ENCODE results near the gene SYT9. TPM values are rescaled to one million over a fixed set of nuclear protein-coding genes. Genes with fewer than 3 reads are reported as not detected.

SYT9 gene
- polyA plus RNA-seq, 1 donor from 2014 or later, result 2.3 TPM

- no peak overlapping the region for H3K27ac ChIP-seq (ENCODE audit: low read length)
- TF ChIP-seq, protein P1, sequence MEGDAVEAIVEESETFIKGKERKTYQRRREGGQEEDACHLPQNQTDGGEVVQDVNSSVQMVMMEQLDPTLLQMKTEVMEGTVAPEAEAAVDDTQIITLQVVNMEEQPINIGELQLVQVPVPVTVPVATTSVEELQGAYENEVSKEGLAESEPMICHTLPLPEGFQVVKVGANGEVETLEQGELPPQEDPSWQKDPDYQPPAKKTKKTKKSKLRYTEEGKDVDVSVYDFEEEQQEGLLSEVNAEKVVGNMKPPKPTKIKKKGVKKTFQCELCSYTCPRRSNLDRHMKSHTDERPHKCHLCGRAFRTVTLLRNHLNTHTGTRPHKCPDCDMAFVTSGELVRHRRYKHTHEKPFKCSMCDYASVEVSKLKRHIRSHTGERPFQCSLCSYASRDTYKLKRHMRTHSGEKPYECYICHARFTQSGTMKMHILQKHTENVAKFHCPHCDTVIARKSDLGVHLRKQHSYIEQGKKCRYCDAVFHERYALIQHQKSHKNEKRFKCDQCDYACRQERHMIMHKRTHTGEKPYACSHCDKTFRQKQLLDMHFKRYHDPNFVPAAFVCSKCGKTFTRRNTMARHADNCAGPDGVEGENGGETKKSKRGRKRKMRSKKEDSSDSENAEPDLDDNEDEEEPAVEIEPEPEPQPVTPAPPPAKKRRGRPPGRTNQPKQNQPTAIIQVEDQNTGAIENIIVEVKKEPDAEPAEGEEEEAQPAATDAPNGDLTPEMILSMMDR (IDR thresholded peaks at IDR 0.05; ENCODE audit: poor library complexity, severe bottlenecking), result no peak
- TF ChIP-seq MXI1 (conservative IDR thresholded peaks at IDR 0.05; ENCODE audit: poor library complexity, severe bottlenecking) (no peak), EZH2 (IDR thresholded peaks at IDR 0.05; ENCODE audit: borderline replicate concordance, insufficient read depth, low read length, poor library complexity, severe bottlenecking) (no peak), SMC3 (conservative IDR thresholded peaks at IDR 0.05; ENCODE audit: poor library complexity) (no peak), EP300 (conservative IDR thresholded peaks at IDR 0.05; ENCODE audit: poor library complexity, severe bottlenecking) (no peak), POLR2AphosphoS5 (IDR thresholded peaks at IDR 0.05) (no peak), RAD21 (conservative IDR thresholded peaks at IDR 0.05) (no peak), TAF1 (IDR thresholded peaks at IDR 0.05; ENCODE audit: low read depth) (no peak)
- TF ChIP-seq, protein P2, sequence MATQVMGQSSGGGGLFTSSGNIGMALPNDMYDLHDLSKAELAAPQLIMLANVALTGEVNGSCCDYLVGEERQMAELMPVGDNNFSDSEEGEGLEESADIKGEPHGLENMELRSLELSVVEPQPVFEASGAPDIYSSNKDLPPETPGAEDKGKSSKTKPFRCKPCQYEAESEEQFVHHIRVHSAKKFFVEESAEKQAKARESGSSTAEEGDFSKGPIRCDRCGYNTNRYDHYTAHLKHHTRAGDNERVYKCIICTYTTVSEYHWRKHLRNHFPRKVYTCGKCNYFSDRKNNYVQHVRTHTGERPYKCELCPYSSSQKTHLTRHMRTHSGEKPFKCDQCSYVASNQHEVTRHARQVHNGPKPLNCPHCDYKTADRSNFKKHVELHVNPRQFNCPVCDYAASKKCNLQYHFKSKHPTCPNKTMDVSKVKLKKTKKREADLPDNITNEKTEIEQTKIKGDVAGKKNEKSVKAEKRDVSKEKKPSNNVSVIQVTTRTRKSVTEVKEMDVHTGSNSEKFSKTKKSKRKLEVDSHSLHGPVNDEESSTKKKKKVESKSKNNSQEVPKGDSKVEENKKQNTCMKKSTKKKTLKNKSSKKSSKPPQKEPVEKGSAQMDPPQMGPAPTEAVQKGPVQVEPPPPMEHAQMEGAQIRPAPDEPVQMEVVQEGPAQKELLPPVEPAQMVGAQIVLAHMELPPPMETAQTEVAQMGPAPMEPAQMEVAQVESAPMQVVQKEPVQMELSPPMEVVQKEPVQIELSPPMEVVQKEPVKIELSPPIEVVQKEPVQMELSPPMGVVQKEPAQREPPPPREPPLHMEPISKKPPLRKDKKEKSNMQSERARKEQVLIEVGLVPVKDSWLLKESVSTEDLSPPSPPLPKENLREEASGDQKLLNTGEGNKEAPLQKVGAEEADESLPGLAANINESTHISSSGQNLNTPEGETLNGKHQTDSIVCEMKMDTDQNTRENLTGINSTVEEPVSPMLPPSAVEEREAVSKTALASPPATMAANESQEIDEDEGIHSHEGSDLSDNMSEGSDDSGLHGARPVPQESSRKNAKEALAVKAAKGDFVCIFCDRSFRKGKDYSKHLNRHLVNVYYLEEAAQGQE (IDR thresholded peaks at IDR 0.05; ENCODE audit: borderline replicate concordance), result no peak
- no peaks in the 10 kb centered on the region for H3K36me3 ChIP-seq (ENCODE audit: insufficient read depth, low read length)
- H3K79me2 ChIP-seq (replicated peaks; ENCODE audit: insufficient read depth, low read length), result no peaks in the 10 kb centered on the region
- H3K9me3 ChIP-seq (ENCODE audit: low read length), result no peaks in the 10 kb centered on the region
- no peaks in the 10 kb centered on the region for H3K27me3 ChIP-seq (ENCODE audit: insufficient read depth, low read depth, low read length)
- H2AFZ ChIP-seq (ENCODE audit: low read depth, low read length), result no peak overlapping the region
- H4K20me1 ChIP-seq (ENCODE audit: insufficient read depth), result no peaks in the 10 kb centered on the region
- no peak overlapping the region for H3K4me2 ChIP-seq (ENCODE audit: low read length)
- no peak overlapping the region for H3K9ac ChIP-seq (ENCODE audit: low read length)
- H3K9me2 ChIP-seq (ENCODE audit: insufficient read depth, low read length), result no peaks in the 10 kb centered on the region
- H3K4me3 ChIP-seq (ENCODE audit: low read length), result no peak overlapping the region
- no peaks in the 10 kb centered on the region for H3F3A ChIP-seq (ENCODE audit: insufficient read depth, low read length, poor library complexity, severe bottlenecking)
These were observed 28.0 kb downstream of the SYT9 start for GRCh38 chr11:7279676-7280075.

- Histone ChIP-seq H3K27ac (ENCODE audit: low read length) (no peak overlapping the region), H4K20me1 (ENCODE audit: insufficient read depth) (no peaks in the 10 kb centered on the region), H3K79me2 (replicated peaks; ENCODE audit: insufficient read depth, low read length) (no peaks in the 10 kb centered on the region), H3K9me3 (ENCODE audit: low read length) (no peaks in the 10 kb centered on the region), H3K9ac (ENCODE audit: low read length) (no peak overlapping the region), H3K36me3 (ENCODE audit: insufficient read depth, low read length) (no peaks in the 10 kb centered on the region), H3K27me3 (ENCODE audit: insufficient read depth, low read depth, low read length) (no peaks in the 10 kb centered on the region), H3F3A (ENCODE audit: insufficient read depth, low read length, poor library complexity, severe bottlenecking) (no peaks in the 10 kb centered on the region), H3K4me3 (ENCODE audit: low read length) (no peak overlapping the region), H2AFZ (ENCODE audit: low read depth, low read length) (no peak overlapping the region), H3K9me2 (ENCODE audit: insufficient read depth, low read length) (no peaks in the 10 kb centered on the region), H3K4me2 (ENCODE audit: low read length) (no peak overlapping the region)
- no peak for TF ChIP-seq TAF1 (IDR thresholded peaks at IDR 0.05; ENCODE audit: low read depth)
These were observed 29.4 kb downstream of the SYT9 start for GRCh38 chr11:7281079-7281478.

DNA sequence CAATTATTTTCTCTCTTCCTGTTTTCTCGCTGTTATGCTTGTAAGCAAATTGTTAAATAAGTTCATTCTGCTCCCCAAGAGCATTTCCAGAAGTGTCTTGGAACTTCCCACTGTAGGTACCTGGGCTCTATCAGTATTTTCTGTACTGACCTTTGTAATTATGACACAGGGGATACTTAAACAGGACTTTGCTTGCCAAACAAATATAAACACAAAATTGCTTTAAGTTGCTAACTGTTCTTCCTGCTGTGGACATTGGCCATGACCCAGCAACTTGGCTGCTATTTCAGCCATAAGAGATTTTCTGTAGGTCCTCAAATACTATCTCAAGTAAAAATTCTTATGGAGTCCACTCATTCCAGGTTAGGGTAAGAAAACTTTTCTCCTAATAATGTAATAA, 30.1 kb downstream of the SYT9 start:
- Histone ChIP-seq H3K27me3 (ENCODE audit: insufficient read depth, low read depth, low read length) (no peaks in the 10 kb centered on the region), H3K79me2 (replicated peaks; ENCODE audit: insufficient read depth, low read length) (no peaks in the 10 kb centered on the region), H3K9me2 (ENCODE audit: insufficient read depth, low read length) (no peaks in the 10 kb centered on the region), H3K36me3 (ENCODE audit: insufficient read depth, low read length) (no peaks in the 10 kb centered on the region), H3K9ac (ENCODE audit: low read length) (no peak overlapping the region), H3K4me2 (ENCODE audit: low read length) (no peak overlapping the region), H2AFZ (ENCODE audit: low read depth, low read length) (no peak overlapping the region), H4K20me1 (ENCODE audit: insufficient read depth) (no peaks in the 10 kb centered on the region), H3F3A (ENCODE audit: insufficient read depth, low read length, poor library complexity, severe bottlenecking) (no peaks in the 10 kb centered on the region), H3K27ac (ENCODE audit: low read length) (no peak overlapping the region), H3K4me3 (ENCODE audit: low read length) (no peak overlapping the region), H3K9me3 (ENCODE audit: low read length) (no peaks in the 10 kb centered on the region)
- no peak for TF ChIP-seq SMC3 (conservative IDR thresholded peaks at IDR 0.05; ENCODE audit: poor library complexity)
- no peak for TF ChIP-seq EZH2 (IDR thresholded peaks at IDR 0.05; ENCODE audit: borderline replicate concordance, insufficient read depth, low read length, poor library complexity, severe bottlenecking)
- no peak for TF ChIP-seq TAF1 (IDR thresholded peaks at IDR 0.05; ENCODE audit: low read depth)
- no peak for TF ChIP-seq EP300 (conservative IDR thresholded peaks at IDR 0.05; ENCODE audit: poor library complexity, severe bottlenecking)
- no peak for TF ChIP-seq RAD21 (conservative IDR thresholded peaks at IDR 0.05)
- TF ChIP-seq POLR2AphosphoS5 (IDR thresholded peaks at IDR 0.05), result no peak
- TF ChIP-seq, protein P1 (IDR thresholded peaks at IDR 0.05; ENCODE audit: poor library complexity, severe bottlenecking), result no peak
- TF ChIP-seq MXI1 (conservative IDR thresholded peaks at IDR 0.05; ENCODE audit: poor library complexity, severe bottlenecking), result no peak
- TF ChIP-seq, protein P2 (IDR thresholded peaks at IDR 0.05; ENCODE audit: borderline replicate concordance), result no peak
